Gastroesophageal sphincter (tissue), 3 donors: ENCODE results near the gene CEP112.

ENCODE experiments used
- EP300 ChIP-seq: sonication (generic); formaldehyde crosslinking; IDR thresholded peaks from one replicate; pipeline ENCODE4 v1.6.1; 2017; ENCODE audit warnings: antibody characterized with exemption, mild to moderate bottlenecking
- POLR2A ChIP-seq, 2 donors: fragments of 450-650 bp; IDR thresholded peaks; one replicate each; pipeline ENCODE4 v1.6.1; 2017; ENCODE audit warnings: antibody characterized with exemption in 2 of 2, mild to moderate bottlenecking in 2 of 2, moderate library complexity in 1 of 2
- TF ChIP-seq, protein P1 (sequence below), 4 experiments: fragments of 200-600 bp in 2 of 4; fragments of 450-650 bp in 2 of 4; sonication (generic) in 1 of 4; IDR thresholded peaks; one replicate each; pipeline ENCODE4 v1.5.1; 2017 to 2019; ENCODE audit warnings: antibody characterized with exemption in 4 of 4, mild to moderate bottlenecking in 2 of 4, moderate library complexity in 2 of 4

DNA sequence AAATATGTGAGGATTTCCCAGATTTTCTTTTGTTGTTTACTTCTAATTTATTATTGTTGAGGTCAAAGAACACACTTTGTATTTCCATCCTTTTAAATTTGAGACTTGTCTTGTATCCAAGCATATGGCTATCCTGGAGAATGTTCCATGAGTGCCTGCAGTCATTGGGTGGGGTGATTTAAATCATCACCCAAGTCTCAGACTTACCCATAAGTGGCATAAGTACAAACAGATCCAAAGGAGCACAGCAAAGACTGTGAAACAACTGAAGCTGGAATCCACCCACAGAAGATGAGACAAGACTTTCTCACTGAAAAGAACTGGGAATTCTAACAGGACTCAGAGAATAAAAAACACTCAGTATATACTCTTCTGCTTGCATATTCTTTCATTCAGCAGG, 239.9 kb downstream of the CEP112 start:
- TF ChIP-seq, protein P1, sequence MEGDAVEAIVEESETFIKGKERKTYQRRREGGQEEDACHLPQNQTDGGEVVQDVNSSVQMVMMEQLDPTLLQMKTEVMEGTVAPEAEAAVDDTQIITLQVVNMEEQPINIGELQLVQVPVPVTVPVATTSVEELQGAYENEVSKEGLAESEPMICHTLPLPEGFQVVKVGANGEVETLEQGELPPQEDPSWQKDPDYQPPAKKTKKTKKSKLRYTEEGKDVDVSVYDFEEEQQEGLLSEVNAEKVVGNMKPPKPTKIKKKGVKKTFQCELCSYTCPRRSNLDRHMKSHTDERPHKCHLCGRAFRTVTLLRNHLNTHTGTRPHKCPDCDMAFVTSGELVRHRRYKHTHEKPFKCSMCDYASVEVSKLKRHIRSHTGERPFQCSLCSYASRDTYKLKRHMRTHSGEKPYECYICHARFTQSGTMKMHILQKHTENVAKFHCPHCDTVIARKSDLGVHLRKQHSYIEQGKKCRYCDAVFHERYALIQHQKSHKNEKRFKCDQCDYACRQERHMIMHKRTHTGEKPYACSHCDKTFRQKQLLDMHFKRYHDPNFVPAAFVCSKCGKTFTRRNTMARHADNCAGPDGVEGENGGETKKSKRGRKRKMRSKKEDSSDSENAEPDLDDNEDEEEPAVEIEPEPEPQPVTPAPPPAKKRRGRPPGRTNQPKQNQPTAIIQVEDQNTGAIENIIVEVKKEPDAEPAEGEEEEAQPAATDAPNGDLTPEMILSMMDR (IDR thresholded peaks at IDR 0.05): no peak
- TF ChIP-seq POLR2A (IDR thresholded peaks at IDR 0.05) (no peak), EP300 (no peak)
